GM18502 (cell line): ENCODE data around the gene ABCF3.
"Not testable (repeated sequence)": the region's sequence is repeated elsewhere in the genome, so short reads cannot be mapped to it uniquely, and the experiment has no call there.

Source experiments
- ATAC-seq: cut with Tn5 transposase; IDR thresholded peaks from one replicate; pipeline ENCODE4 v1.9.1; 2021; ENCODE audit warnings: mild to moderate bottlenecking; ENCODE audit not compliant: unreplicated experiment, poor library complexity

ABCF3 gene

GRCh38 chr3:184186184-184186901 is at the start of gene ABCF3:
ABCF3 (plus strand) TSS chr3:184186199; CDS start chr3:184186208, 9 bp downstream.
- ATAC-seq: peak; percentile 34

GRCh38 chr3:184140436-184140835 is 45.6 kb upstream of the ABCF3 start:
- no peak for ATAC-seq

- ATAC-seq: no peak
Observed at GRCh38 chr3:184142199-184142598, 43.8 kb upstream of the ABCF3 start.

- no peak for ATAC-seq
Observed at GRCh38 chr3:184143327-184143726, 42.7 kb upstream of the ABCF3 start.

GRCh38 chr3:184144505-184144904 is 41.5 kb upstream of the ABCF3 start:
- ATAC-seq: no peak

GRCh38 chr3:184145111-184145524 is 40.9 kb upstream of the ABCF3 start:
- ATAC-seq: no peak

- no peak for ATAC-seq
Observed at GRCh38 chr3:184145751-184146270, 40.2 kb upstream of the ABCF3 start.

- ATAC-seq: no peak
Observed at GRCh38 chr3:184148076-184148475, 37.9 kb upstream of the ABCF3 start.

GRCh38 chr3:184149123-184149522 is 36.9 kb upstream of the ABCF3 start:
- no peak for ATAC-seq

GRCh38 chr3:184149770-184150169 is 36.2 kb upstream of the ABCF3 start:
- not testable (repeated sequence) for ATAC-seq

GRCh38 chr3:184154885-184155643 is 30.9 kb upstream of the ABCF3 start, which contains the start of gene DVL3:
DVL3 (plus strand) TSS chr3:184155377; CDS start chr3:184155636, 259 bp downstream.
- ATAC-seq: peak; percentile 76

- ATAC-seq: peak; percentile 37
Observed at GRCh38 chr3:184155644-184156521, 30.1 kb upstream of the ABCF3 start.

GRCh38 chr3:184156522-184156955 is 29.5 kb upstream of the ABCF3 start:
- no peak for ATAC-seq

GRCh38 chr3:184157206-184157605 is 28.8 kb upstream of the ABCF3 start:
- no peak for ATAC-seq

GRCh38 chr3:184158404-184158803 is 27.6 kb upstream of the ABCF3 start:
- ATAC-seq: no peak

- no peak for ATAC-seq
Observed at GRCh38 chr3:184160456-184160855, 25.5 kb upstream of the ABCF3 start.

GRCh38 chr3:184162571-184163070 is 23.4 kb upstream of the ABCF3 start:
- not testable (repeated sequence) for ATAC-seq

GRCh38 chr3:184164648-184165330 is 21.2 kb upstream of the ABCF3 start:
- ATAC-seq: no peak

GRCh38 chr3:184165543-184165942 is 20.5 kb upstream of the ABCF3 start:
- ATAC-seq: no peak
